ENCODE data around the gene KLHDC8A.

GRCh38 chr1:205376739-205377138 is 20.0 kb upstream of the KLHDC8A start:
- TF ChIP-seq CTCF (IDR thresholded peaks at IDR 0.05; ENCODE audit: extremely low read depth in 1 of 2, insufficient read depth in 1 of 2, low read depth in 1 of 2, low read length in 2 of 2) (no peak), MAX (IDR thresholded peaks at IDR 0.05; ENCODE audit: insufficient read depth, insufficient read length) (no peak), EZH2 (IDR thresholded peaks at IDR 0.05; ENCODE audit: borderline replicate concordance, low read depth, low read length, severe bottlenecking) (no peak)
